ENCODE results near the gene PDE4D.
"Not testable (repeated sequence)": the region's sequence is repeated elsewhere in the genome, so short reads cannot be mapped to it uniquely, and the experiment has no call there.

PDE4D gene

DNA sequence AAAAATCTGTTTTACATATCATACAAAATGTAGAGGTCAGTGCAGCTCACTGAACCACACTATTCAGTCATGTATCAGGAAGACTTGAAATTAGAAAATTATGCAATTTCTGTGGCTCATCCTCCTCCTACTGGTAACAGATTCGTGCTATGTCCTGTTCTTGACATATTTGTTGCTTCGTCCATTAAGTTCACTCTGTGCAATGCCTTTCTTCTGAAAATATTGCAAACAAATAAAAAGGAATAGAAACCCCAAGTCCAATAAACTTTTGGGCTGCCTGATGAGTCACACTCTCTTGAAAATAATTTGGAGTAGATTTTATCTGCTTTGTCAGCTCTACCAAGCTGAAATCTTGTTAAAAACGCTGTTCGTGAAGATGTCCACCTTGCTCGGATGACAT, 919.4 kb downstream of the PDE4D start:
- DNase-seq, result no peak

DNA sequence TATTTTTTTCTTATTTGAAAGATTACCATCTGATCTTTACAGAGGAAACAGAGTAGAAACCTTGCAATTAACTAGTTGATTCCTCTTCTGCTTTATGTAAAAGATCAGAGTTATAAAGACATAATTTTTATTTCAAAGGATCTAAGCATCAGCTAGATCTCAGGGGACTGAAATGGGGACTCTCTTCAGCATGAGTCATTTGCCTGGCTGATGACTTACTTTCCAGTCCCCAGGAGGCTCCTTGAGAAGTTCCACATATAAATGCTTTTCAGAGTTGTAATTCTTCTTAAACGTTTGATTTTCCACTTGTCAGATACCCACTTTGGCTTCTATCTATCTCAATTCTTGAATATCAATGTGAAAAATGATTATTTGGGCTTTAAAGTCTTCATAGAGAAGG, 921.2 kb downstream of the PDE4D start:
- DNase-seq, result no peak

DNA sequence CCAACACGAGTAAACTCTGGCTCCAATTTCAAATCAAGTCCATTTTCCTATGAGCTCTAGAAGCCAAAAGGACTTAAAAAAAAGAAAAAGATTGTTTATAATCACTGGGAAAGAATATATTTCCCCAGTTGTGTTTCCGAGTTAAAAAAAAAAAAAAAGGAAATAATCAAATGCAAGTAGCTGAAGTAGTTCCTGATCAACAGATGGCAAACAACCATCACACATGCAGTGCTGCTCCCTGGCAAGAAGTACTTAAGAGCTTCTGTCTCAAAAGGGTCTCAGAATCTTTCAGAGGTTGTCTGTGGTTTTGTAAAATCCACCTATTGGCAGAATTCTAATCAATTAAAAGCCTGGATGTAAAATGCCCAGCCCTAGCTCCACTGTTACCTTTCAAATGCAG, 922.8 kb downstream of the PDE4D start:
- no peak for DNase-seq

DNA sequence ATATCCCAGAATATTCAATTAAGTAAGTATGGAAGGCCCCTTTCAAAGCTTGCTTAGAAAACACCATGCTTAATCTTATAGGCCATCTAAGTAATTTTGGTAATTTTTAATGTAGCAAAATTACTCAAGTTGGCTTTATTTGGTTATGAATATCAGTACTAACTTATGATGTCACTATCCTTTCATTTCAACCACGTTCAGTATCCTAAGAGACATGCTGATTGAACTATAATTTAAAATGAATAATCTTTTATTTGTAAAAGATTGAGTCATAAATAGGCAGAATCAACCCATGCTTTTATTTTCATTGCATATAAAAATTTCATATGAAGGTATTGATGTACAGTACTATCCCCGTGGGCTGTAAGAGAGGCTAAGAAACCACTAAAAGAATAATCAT, 923.7 kb downstream of the PDE4D start:
- no peak for DNase-seq

DNA sequence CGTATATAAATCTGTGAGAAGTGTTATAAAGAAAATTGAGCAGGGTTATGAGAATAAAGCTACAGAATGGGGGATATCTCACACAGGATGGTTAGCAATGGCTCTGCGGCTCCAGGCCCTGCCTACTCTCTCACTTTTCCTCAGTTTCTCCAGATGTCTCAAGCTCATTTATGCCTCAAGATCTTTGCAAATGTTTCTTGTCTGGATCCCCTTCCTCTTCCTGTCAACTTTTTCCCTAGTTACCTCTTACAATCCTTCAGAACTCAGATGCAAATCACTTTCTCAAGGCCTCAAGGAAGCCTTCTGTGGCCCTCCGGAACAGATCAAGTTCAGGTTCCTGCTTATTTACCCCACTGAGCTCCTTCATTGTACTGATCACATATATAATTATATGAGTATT, 924.3 kb downstream of the PDE4D start:
- no peak for DNase-seq

DNA sequence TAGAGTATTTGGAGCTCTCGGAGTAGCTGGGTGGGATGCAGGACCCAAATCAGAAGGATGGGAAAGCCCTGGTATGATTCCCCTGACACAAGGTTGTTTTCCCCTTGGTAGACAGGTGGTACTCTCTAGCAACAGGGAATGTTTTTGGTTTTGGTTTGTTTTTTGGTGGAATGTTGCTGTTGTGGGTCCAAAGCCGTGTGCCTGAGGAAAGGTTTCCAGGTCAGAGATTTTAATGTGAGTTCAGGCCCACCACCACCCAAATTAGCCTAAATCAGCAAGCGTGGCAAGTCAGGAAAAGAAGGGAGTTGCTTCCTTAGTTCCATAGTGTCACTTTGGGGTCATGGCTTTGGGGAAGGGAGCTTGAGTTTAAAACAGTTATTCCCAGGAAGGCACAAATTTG, 925.2 kb downstream of the PDE4D start:
- DNase-seq, result no peak

DNA sequence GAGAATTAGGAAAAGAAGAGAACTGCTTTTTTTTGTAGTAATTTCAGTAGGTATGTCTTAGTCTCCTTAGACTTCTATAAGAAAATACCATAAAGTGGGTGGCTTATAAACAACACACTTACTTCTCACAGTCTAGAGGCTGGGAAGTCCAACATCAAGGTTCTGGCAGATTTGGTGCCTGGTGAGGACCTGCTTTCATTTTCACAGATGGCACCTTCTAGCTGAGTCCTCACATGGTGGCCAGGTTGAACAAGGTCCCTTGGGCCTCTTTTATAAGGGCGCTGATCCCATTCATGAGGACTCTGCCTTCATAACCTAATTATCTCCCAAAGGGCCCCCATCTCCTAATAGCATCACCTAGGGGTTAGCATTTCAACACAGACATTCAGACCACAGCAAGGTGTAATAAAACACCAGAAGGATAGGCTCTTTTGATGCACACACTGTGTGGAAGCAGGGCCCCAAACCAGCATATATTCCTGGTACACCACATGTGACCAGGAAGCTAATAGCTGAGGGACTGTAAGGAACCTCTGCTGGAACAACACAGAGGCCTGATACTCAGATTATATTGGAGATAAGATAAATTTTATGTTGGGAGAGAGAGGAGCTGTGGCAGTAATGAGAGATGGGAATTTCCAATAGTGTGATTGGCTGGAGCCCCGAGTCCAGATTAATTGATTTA, 925.8 kb downstream of the PDE4D start:
- DNase-seq, result no peak

DNA sequence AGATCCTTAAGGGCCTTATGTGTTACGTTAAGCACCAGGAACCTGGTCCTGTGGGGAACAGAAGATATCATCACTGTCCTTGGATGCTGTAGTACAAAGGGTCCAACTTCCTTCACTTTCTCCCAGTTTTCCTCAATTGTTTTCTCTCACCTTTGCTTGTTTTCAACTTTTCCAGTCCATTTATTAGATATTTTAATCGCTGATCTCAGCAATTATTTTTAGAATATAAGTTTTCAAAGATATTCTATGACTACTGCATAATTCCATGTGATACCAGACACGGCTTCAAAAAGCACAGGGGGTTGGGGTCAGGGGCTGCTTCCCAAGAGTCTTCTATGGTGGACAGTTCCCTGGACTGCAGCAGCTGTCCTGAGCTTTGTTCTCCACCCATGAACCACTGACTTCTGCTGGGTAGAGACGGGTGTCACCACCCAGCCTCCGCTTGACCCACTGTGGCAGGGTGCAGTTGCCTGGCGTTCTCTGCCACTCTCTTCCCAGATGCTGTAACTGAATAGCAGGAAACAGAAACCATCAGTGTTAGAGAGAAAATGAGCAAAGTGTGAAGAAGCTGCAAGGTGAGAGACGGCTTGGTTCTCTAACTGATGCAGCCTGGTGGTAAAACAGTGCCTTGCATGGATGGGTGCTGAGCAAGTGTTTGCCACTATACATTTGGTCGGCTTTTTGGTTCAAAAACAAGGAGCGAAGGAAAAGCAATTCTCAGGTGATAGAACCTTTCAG, 927.7 kb downstream of the PDE4D start:
- no peak for DNase-seq

DNA sequence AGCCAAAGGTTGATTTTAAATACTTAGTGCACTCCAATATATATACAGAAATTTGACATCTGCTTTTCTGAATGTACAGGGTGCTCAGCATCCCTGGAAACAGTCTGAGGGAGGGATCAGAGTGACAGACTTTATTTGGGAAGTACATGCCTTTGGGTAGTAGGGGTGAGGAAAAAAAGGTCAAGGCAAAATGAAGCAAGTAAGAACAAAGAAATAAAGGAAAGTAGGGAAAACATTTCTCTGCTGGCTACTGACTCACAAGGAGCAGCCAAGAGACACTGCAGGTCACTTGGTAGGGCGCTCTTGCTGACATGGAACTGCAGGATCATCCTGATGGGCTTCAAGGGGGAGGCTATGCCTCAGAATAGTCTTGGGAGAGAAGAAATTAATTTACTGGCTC, 929.7 kb downstream of the PDE4D start:
- DNase-seq, result no peak

DNA sequence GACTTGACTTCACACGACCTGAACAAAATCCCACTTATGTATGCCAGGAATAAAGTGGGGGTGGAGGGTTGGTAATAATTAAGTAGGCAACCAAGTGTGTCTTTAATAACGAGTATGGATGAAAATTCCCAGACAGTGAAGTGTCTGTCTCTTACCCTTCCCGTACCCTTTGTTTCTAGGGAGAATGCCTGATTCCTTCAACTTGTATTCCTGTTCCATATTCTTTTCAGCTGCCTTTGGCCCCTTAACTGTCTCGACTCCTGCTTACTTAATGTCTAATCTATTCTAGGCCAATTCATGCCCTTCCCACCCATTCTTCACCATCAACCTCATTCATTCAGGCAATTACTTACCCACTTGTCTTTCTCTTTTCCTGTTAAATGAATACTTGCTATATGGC, 930.2 kb downstream of the PDE4D start:
- DNase-seq, result no peak

DNA sequence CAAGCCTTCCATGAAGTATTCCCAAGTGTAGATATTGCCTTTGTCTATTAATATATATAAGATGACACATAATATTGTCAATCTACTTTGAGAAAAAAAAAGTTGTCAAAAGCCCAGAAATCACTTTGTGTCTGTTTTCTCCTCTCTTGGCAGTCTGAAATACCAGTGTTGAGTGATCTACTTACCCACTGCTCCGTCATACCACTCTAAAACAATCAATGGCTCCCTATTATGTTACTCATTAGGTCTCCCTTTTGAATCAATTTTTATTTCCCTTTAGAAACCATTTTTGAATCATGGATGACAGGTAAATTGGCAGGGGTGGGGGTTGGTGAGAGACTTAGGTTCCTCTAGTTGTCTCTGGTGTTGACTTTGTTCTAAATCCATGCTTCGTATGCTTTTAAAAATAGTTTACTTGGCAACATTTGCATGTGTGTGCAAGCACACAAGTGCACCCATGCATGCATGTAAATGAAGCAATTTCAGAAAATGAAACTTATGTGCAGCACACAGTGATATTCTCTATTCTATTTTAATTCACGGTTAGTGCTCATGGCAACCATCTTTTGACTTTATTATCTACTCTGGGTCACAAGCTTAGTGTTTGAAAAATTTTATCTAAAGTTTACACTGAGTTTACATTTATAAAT, 931.8 kb downstream of the PDE4D start:
- no peak for DNase-seq

DNA sequence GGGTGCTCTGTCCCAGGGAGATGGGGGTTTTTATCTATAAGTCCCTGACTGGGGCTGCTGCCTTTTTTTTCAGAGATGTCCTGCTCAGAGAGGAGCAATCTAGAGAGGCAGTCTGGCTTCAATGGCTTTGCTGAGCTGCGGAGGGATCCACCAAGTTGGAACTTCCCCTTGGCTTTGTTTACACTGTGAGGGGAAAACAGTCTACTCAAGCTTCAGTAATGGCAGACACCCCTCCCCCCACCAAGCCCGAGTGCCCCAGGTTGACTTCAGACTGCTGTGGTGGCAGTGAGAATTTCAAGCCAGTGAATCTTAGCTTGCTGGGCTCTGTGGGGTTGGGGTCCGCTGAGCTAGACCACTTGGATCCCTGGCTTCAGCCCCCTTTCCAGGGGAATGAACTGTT, 934.8 kb downstream of the PDE4D start:
- no peak for DNase-seq

DNA sequence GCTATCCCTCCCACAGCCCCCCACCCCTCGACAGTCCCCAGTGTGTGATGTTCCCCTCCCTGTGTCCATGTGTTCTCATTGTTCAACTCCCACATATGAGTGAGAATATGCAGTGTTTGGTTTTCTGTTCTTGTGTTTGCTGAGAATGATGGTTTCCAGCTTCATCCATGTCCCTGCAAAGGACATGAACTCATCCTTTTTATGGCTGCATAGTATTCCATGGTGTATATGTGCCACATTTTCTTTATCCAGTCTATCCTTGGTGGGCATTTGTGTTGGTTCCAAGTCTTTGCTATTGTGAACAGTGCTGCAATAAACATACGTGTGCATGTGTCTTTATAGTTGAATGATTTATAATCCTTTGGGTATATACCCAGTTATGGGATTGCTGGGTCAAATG, 940.3 kb downstream of the PDE4D start:
- not testable (repeated sequence) for DNase-seq

DNA sequence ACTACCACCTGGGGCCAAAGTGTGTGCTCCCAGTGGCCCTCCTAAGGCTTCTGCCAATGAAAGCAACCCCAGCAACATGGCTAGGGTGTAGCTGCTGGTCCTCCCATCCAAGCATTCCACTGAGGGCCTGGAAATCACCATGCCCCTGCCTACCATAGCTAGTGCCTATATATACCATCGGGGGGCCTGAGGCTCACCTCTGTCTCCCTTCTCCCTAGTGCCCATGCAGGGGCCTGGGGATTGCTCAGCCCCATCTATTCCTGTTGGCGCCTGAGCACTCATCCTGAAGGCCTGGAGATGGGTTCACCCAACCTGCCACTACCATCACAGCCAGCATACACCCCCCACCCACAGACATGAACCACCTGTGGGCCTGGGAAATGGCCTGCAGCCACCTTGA, 943.3 kb downstream of the PDE4D start:
- DNase-seq, result no peak

DNA sequence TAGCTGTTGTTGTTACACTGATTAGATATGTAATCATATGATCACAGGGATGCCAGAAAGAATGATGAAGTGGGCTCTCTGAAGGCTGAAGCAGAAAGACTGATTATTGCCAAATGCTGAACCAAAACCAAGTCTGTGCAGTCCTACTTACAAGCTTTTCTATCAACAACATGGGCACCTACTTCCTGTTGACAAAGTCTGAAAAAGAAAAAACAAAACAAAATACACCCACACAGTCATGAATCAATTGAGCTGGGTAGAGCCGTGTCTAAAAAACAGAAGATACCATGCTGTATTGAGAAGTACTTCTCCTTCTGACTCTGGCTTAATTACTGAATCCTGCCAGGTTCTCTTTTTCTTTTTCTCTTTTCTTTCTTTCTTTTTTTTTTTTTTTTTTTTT, 947.3 kb downstream of the PDE4D start:
- DNase-seq, result no peak

DNA sequence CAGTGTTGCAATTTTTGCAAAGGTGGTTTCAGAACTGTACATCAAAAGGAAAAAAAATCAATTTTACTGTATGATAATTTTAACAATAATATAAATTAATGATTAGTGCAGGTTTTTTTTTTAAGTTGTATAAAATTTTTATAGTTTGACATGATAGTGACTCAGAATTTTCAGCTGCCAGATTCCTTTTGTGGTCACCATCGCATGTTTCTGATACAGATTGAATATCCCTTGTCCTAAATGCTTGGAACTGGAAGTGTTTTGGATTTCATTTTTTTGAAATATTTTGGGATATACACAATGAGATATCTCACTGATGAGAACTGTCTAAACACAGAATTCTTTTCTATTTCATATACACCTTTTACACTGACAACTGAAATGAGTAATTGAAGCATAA, 949.3 kb downstream of the PDE4D start:
- no peak for DNase-seq

DNA sequence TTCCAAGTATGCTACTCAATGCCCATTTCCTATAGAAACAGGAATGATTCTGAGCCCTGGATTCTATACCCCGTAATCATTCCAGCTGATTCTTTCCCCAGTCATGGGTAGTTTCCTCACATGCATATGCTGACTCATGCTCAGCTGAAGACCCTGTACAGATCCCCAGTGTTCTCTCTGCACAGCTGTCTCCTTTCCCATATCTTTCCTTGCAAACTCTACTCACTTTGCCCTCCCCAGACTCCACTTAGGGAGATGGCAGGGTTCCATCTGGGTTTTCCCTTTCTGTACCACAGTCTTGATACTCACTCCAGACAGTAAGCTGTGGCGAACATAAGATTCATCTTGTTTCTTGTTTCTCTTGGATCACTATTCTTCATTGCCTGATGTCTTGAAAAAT, 953.1 kb downstream of the PDE4D start:
- no peak for DNase-seq

DNA sequence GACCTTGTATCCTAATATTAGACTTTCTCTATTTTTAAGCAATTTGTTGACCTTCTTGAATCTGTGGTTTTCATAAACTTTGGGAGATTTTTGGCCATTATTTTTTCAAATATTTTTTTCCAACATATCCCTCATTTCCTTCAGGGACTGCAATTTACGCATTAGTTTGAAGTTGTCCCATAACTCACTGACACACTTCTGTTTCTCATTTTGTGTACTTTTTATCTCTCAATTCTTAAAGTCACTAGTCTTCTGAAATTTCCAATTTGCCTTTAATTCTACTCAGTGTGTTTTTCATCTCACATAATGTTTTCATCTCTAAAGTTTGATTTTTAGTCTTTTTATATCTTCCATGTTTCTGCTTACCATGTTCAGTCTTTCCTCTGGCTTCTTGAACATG, 953.9 kb downstream of the PDE4D start:
- DNase-seq, result no peak

DNA sequence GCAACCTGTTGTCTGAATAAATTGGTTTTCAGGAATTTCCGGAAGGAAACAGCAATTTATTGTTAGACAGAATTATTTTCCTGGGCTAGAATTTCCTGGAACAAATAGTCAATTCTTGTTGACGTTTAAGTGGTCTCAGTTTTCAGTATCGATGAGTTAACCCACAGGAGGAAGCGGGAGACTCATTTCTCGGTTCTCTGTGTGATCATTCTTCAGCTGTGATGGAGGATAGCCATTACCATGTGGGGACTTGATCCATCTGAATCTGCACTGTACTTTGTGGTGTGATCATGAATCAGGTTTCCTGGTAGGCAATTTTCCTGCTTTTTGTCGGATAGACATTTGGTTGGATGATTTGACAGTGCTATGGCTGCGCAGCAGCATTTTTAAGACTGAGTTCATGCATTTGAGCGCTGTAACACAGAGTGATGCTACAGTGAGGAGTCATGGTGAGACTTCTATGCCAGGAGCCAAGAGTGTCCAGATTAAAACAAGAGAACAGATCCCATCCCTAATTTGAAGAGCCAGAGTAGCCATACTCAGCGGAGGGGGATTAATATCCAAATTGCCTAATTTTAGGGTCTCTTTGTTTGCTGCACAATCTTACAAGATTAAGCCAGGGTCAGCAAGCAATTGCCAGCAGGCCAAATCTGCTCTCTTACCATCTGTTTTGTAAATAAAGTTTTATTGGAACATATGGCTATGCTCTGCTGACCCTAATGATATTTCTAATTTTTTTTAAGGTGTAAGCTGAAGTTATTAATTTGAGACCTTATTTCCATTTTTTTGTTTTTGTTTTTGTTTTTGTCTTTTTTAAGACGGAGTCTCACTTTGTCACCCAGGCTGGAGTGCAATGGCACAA, 954.7 kb downstream of the PDE4D start:
- no peak for DNase-seq

DNA sequence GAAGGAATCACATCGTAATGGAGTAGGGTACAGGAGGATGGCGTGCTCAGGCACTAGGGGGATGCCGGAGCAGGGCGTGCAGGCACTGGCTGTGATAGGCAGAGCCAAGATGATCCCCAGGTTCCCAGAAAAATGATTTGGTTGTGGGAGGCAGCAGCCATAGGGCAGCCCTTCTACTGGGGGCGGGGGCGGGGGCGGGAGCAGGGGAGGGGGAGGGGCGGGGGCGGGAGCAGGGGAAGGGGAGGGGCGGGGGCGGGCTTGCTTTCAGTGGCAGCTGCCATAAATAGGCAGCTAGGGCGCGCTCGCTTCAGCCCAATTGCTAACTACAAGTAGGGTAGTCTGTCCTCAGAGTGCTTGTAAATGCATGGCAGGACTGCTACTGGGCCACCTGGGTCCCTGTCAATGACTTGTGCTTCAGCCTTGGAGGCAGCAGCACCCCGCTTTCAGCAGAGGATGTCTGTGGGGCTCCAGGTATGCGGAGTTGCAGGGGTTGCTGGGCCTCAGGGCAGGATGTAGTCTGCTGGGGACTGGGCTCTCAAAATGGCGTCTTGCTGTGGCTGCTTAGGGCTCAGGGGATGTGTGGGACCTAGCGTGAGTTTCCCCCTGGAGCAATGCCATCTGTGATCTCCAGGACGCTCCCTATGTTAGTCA, 956.4 kb downstream of the PDE4D start:
- DNase-seq, result no peak

DNA sequence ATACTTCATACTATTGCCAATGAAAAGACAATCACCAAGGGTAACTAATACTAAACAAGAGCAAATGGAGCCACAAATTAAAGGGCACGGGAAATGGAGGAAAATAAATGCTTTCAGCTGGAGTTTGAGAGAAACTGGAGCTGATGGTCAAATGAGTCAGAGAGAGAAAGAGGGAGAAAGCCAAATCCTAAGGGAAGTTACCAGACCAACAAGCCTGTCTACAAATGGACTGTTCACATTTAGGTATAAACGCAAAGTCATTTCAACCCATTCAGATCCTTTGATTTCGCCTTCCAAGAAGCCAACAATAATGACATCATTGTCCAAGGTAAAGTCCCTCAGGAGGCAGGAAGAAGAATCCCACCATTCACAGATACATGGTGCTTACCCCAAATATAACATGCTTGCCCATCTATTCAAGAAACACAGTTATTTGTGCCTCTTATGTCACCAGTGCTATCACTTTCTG, 958.9 kb downstream of the PDE4D start:
- no peak for DNase-seq

DNA sequence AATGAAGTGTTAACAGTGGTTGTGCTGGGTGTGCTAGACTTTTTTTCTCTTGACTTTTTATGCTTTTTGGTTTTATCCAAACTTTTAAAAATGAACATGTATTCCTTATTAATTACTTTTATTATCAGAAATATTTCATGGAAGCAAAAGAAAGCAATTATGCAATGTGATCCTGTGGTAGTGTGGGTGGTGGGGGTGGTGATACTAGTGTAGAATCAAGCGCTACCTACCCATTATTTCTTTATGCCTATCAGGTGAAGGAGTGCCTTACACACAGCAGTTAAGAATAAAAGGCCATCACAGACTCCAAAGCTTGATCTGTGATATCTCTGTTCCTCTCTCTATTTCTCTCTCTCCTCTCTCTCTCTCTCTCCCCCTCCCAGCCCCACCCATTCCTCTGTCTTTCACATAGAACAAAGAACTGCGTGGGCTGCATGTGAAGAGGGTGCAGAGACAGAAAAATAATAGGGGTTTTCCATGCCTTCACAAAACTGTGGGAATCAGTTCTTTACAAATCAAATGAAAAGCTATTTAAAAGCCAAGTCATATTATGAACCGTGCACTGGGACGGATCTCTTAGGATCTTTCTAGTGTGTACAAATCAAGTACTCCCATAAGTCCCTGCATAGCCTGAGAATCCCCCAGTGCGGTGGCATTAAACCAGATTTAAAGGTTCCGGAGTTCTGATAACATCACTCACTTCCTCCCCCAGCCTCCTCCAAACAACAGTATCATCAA, 959.5 kb downstream of the PDE4D start:
- DNase-seq, result no peak

Measured in left hindlimb (tissue), 1 donor.